ENCODE data around the gene BTBD16.

GRCh38 chr10:122286867-122287266, 15.8 kb downstream of the BTBD16 start:
- TF ChIP-seq POLR2A (IDR thresholded peaks at IDR 0.05) (no peak), CTCF (IDR thresholded peaks at IDR 0.05) (no peak), POLR2AphosphoS5 (IDR thresholded peaks at IDR 0.05) (no peak)

All from transverse colon (tissue), 4 donors.